Esophagus muscularis mucosa (tissue), 3 donors: ENCODE measurements around the gene TTC24.

Experiments
- CTCF ChIP-seq, 3 experiments: fragments of 200-600 bp in 2 of 3; fragments of 450-650 bp in 1 of 3; sonication (generic) in 2 of 3; IDR thresholded peaks; one replicate each; pipeline ENCODE4 v1.5.1; 2017 to 2019; ENCODE audit warnings: antibody characterized with exemption in 3 of 3, mild to moderate bottlenecking in 2 of 3, moderate library complexity in 1 of 3
- POLR2A ChIP-seq: fragments of 450-650 bp; IDR thresholded peaks from one replicate; pipeline ENCODE4 v1.6.1; 2017; ENCODE audit warnings: antibody characterized with exemption, moderate library complexity, mild to moderate bottlenecking, low read depth

GRCh38 chr1:156625436-156626078 lies 46.0 kb downstream of the TTC24 start:
- TF ChIP-seq CTCF (IDR thresholded peaks at IDR 0.05) (peak; percentile 72 to 88 (median 76)), POLR2A (no peak)
